ENCODE results near the gene ADAM33.

ADAM33 gene

GRCh38 chr20:3705970-3706739, 24.3 kb upstream of the ADAM33 start:
- ChIA-PET POLR2A (interaction anchor here (0.7 kb wide), 1 partner anchor 28 kb away, joined by 3 read pairs; no protein-coding TSS in a partner anchor), CTCF (interaction anchor here (1.1 kb wide), 1 partner anchor 154 kb away, joined by 4 read pairs; no protein-coding TSS in a partner anchor)
- TF ChIP-seq FOXA1 (IDR thresholded peaks at IDR 0.05): no peak
- no peak for TF ChIP-seq NFRKB (IDR thresholded peaks at IDR 0.05)
- TF ChIP-seq SP1 (IDR thresholded peaks at IDR 0.05): no peak
- TF ChIP-seq LEF1 (IDR thresholded peaks at IDR 0.05; ENCODE audit: borderline replicate concordance): no peak
- no peak for TF ChIP-seq TARDBP (IDR thresholded peaks at IDR 0.05)
- no peak for TF ChIP-seq L3MBTL2 (conservative IDR thresholded peaks at IDR 0.05)
- TF ChIP-seq, protein P1, sequence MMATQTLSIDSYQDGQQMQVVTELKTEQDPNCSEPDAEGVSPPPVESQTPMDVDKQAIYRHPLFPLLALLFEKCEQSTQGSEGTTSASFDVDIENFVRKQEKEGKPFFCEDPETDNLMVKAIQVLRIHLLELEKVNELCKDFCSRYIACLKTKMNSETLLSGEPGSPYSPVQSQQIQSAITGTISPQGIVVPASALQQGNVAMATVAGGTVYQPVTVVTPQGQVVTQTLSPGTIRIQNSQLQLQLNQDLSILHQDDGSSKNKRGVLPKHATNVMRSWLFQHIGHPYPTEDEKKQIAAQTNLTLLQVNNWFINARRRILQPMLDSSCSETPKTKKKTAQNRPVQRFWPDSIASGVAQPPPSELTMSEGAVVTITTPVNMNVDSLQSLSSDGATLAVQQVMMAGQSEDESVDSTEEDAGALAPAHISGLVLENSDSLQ (IDR thresholded peaks at IDR 0.05): no peak
- no peak for TF ChIP-seq SUZ12 (IDR thresholded peaks at IDR 0.05)
- no peak for TF ChIP-seq ARNT (IDR thresholded peaks at IDR 0.05)
- no peak for TF ChIP-seq BHLHE40 (IDR thresholded peaks at IDR 0.05; ENCODE audit: borderline replicate concordance)
- TF ChIP-seq HDGF (IDR thresholded peaks at IDR 0.05; ENCODE audit: borderline replicate concordance): no peak
- TF ChIP-seq FOXM1 (IDR thresholded peaks at IDR 0.05; ENCODE audit: borderline replicate concordance): no peak
- no peak for TF ChIP-seq CTBP1 (IDR thresholded peaks at IDR 0.05; ENCODE audit: borderline replicate concordance)
- TF ChIP-seq ZNF384 (IDR thresholded peaks at IDR 0.05): no peak
- no peak for TF ChIP-seq FOXK2 (IDR thresholded peaks at IDR 0.05)
- no peak for TF ChIP-seq ELF4 (IDR thresholded peaks at IDR 0.05)
- DNase-seq (ENCODE audit: extremely low spot score): no peak

- POLR2A ChIA-PET: no interaction called here
- CTCF ChIA-PET: interaction anchor here (0.6 to 1.1 kb wide), 2 partner anchors 80 to 155 kb away, joined by 3 to 4 read pairs; no protein-coding TSS in a partner anchor
- TF ChIP-seq NFRKB (IDR thresholded peaks at IDR 0.05): no peak
- TF ChIP-seq HDGF (IDR thresholded peaks at IDR 0.05; ENCODE audit: borderline replicate concordance): no peak
- TF ChIP-seq ZNF384 (IDR thresholded peaks at IDR 0.05): no peak
- no peak for TF ChIP-seq SP1 (IDR thresholded peaks at IDR 0.05)
- TF ChIP-seq SUZ12 (IDR thresholded peaks at IDR 0.05): no peak
- TF ChIP-seq TARDBP (IDR thresholded peaks at IDR 0.05): no peak
- no peak for TF ChIP-seq LEF1 (IDR thresholded peaks at IDR 0.05; ENCODE audit: borderline replicate concordance)
- no peak for TF ChIP-seq L3MBTL2 (conservative IDR thresholded peaks at IDR 0.05)
- no peak for TF ChIP-seq CTBP1 (IDR thresholded peaks at IDR 0.05; ENCODE audit: borderline replicate concordance)
- TF ChIP-seq ELF4 (IDR thresholded peaks at IDR 0.05): no peak
- TF ChIP-seq ARNT (IDR thresholded peaks at IDR 0.05): no peak
- no peak for TF ChIP-seq FOXM1 (IDR thresholded peaks at IDR 0.05; ENCODE audit: borderline replicate concordance)
- TF ChIP-seq FOXA1 (IDR thresholded peaks at IDR 0.05): no peak
- no peak for TF ChIP-seq FOXK2 (IDR thresholded peaks at IDR 0.05)
- TF ChIP-seq, protein P1 (IDR thresholded peaks at IDR 0.05): no peak
- TF ChIP-seq BHLHE40 (IDR thresholded peaks at IDR 0.05; ENCODE audit: borderline replicate concordance): no peak
Measured at GRCh38 chr20:3705491-3705969, 23.7 kb upstream of the ADAM33 start.

GRCh38 chr20:3704087-3704486, 22.3 kb upstream of the ADAM33 start:
- DNase-seq (ENCODE audit: extremely low spot score): no peak
- POLR2A ChIA-PET: no interaction called here
- TF ChIP-seq CTBP1 (IDR thresholded peaks at IDR 0.05; ENCODE audit: borderline replicate concordance) (no peak), BHLHE40 (IDR thresholded peaks at IDR 0.05; ENCODE audit: borderline replicate concordance) (no peak), FOXM1 (IDR thresholded peaks at IDR 0.05; ENCODE audit: borderline replicate concordance) (no peak), FOXA1 (IDR thresholded peaks at IDR 0.05) (no peak), FOXK2 (IDR thresholded peaks at IDR 0.05) (no peak), SUZ12 (IDR thresholded peaks at IDR 0.05) (no peak), LEF1 (IDR thresholded peaks at IDR 0.05; ENCODE audit: borderline replicate concordance) (no peak), ELF4 (IDR thresholded peaks at IDR 0.05) (no peak), L3MBTL2 (conservative IDR thresholded peaks at IDR 0.05) (no peak)
- TF ChIP-seq, protein P1 (IDR thresholded peaks at IDR 0.05): no peak
- CTCF ChIA-PET: interaction anchor here (0.7 kb wide), 1 partner anchor 12 kb away, joined by 3 read pairs; no protein-coding TSS in a partner anchor

More at GRCh38 chr20:3705491-3705969, 23.7 kb upstream of the ADAM33 start:
- DNase-seq (ENCODE audit: extremely low spot score): no peak

- no peak for DNase-seq (ENCODE audit: extremely low spot score)
- TF ChIP-seq ARNT (IDR thresholded peaks at IDR 0.05) (no peak), FOXA1 (IDR thresholded peaks at IDR 0.05) (no peak), HDGF (IDR thresholded peaks at IDR 0.05; ENCODE audit: borderline replicate concordance) (no peak), CTBP1 (IDR thresholded peaks at IDR 0.05; ENCODE audit: borderline replicate concordance) (no peak), ELF4 (IDR thresholded peaks at IDR 0.05) (no peak), NFRKB (IDR thresholded peaks at IDR 0.05) (no peak), BHLHE40 (IDR thresholded peaks at IDR 0.05; ENCODE audit: borderline replicate concordance) (no peak), SP1 (IDR thresholded peaks at IDR 0.05) (no peak), FOXM1 (IDR thresholded peaks at IDR 0.05; ENCODE audit: borderline replicate concordance) (no peak), SUZ12 (IDR thresholded peaks at IDR 0.05) (no peak), TARDBP (IDR thresholded peaks at IDR 0.05) (no peak), ZNF384 (IDR thresholded peaks at IDR 0.05) (no peak), L3MBTL2 (conservative IDR thresholded peaks at IDR 0.05) (no peak), FOXK2 (IDR thresholded peaks at IDR 0.05) (no peak), LEF1 (IDR thresholded peaks at IDR 0.05; ENCODE audit: borderline replicate concordance) (no peak)
- TF ChIP-seq, protein P1 (IDR thresholded peaks at IDR 0.05): no peak
- CTCF ChIA-PET: interaction anchor here (0.6 kb wide), 1 partner anchor 39 kb away, joined by 3 read pairs; no protein-coding TSS in a partner anchor
Measured at GRCh38 chr20:3702611-3703391, 21.0 kb upstream of the ADAM33 start.

More at GRCh38 chr20:3702611-3703391, 21.0 kb upstream of the ADAM33 start:
- POLR2A ChIA-PET: no interaction called here

Measured in HEK293T (cell line).